Activated CD4-positive, alpha-beta T cell treated with anti-CD3 and anti-CD28 coated beads, Interleukin-2, amount 50 U/mL, for 4 hours (primary cell): Measurements from ENCODE around the gene CRABP2.

Experiments
- DNase-seq, 2 experiments: peaks; one replicate each; pipeline ENCODE4 v3.0.0-alpha.2; 2020

CRABP2 gene

GRCh38 chr1:156708218-156708661, 2.9 kb upstream of the CRABP2 start:
- no peak for DNase-seq

DNA sequence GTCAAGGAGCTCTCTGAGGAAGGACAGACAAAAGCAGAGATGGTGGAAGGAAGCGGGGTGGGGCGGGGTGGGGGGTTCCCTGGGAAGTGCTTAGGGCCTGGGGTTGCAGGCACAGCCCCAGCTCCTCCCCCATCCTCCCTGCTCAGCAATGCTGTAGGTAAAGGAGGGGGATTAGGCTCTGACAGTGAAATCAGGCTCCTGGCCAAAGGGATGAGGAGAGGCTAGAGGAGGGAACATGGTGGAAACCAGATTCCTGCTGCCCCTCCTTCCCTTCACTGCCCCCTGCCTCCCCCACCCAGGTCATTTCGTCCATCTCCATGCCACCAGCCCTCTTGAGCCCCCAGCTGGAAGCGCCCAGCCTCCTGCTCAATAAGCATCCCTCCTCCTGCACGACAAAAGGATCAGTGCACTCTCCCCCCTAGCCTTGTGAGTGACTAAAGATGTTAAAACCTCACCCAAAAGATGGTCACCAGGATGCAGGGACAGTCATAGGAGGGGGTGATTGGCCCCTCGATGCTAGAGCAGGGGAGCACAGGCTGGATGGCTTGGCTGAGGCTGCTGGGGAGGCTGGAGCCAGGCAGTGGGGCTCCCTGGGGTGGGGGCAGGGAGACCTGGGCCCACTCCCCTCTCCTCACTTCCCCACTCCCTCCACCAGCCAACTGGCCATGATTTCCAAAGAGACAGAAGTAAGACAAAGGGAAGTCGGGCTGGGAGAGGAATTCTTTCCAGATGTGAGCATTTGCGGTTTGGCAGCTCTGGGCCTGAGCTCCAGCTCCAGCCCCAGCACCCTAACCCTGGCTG, 2.2 kb upstream of the CRABP2 start:
- DNase-seq = no peak

DNA sequence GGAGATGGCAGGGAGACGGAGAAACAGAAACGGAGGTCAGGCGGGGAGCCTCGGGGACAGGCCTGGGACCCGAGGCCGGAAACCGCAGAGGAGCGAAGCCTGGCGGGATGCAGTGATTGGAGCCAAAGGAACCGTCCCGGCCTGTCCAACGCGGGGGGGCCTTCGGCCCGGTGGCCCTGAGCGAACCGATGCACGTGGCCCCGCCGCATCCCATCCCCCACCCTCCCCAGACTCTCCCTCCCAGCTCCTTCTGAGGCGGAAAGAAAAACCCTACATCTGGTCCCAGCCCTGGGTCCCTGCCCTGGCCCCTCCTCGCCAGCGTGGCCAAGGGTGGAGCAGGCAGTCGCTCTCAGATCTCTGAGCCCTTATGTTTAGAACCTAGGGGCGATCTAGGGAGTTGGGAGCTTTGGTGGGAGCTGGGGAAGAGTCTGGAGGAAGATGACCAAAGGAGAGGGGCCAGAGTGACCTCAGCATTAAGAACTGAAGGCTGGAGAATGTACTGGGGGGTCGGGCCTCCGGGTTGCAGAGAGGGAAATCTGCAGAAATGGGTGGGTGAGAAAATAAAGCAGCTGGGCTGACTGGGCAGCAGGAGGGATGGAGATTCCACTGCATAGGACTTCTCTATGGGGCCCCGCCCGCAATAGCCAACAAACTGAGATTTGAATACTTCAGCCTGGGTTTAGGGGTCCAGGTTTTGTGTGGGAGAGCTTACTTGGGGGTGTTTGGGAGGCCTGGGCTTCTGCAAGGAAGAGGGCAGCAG, 1.5 kb upstream of the CRABP2 start:
- peak; percentile 16 to 24 for DNase-seq

DNA sequence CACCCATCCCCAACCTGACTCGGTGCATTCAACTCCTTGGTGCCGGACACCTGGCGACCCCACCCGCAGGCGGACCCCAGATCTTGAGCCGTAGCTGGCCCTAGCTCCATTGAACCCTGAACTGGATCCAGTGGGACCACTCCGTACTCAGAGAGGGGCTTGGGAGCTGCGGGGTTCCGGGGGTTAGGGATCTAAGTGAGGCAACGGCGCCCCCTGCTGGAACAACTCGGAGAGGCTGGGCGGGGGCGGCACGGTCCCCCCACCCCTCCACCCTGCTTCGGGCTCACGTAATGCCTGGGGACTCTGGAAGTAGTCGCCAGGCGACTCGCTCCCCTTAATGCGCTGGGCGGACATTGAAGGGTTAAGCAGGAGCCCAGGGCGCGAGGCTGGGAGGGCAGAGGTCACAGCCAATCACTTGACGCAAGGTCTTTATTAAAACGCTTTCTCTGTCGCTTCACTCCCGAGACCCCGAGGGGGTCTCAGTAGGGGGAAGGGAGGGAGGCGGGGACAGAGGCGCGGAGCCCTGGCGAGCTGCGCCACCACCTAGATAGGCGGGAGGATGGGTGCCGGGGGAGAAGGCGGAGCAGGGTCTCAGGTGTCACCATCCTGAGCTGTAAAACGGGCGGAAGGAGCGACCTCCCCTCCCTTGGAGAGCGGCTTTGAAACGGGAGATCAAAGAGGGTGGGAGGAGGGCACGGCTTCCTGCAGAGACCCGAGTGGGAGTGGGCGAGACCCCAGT, 704 bp upstream of the CRABP2 start:
- peak; percentile 69 to 70 for DNase-seq

DNA sequence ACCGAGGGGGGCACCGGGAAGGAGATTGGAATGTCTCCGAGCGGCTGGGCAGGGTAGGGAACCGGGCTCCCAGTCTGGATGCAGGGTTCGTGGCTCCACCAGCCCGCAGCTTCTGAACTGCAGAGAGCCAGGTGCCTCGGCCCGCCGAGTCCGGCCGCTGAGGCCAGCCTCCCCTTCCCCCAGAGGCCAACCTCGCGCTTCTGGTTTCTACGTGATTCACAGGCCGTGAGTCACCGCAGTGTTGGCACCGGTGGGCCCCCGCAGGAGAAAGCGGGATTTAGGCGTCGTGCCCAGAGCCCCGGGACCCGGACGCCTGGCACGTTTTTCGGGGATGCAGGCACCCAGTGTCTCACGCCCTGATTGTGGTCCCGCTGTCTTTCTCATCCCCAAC, 458 bp downstream of the CRABP2 start:
- peak; percentile 33 to 34 for DNase-seq

- no peak for DNase-seq
Observed at GRCh38 chr1:156704166-156704711, 1.1 kb downstream of the CRABP2 start.

GRCh38 chr1:156703741-156704140, 1.6 kb downstream of the CRABP2 start:
- DNase-seq = no peak

DNA sequence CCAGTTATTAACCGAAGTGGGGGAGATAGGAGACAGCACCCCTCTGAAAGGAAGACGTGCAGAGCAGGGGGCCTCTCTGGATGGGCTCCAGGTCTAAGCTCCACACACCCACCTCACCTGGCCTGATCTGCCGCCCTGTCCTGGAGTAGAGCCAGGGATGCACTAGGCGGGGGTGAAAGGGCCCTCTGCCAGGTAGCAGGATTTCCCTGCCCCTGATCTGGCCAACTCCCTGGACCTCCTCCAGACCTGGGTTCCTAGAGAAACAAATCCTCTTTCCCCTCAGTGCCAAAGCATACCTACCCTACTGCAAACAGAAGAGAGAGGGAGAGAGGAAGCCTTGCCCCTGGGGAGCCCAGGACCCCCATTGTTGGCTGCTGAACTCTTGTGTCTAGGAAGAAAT, 2.0 kb downstream of the CRABP2 start:
- DNase-seq = no peak

DNA sequence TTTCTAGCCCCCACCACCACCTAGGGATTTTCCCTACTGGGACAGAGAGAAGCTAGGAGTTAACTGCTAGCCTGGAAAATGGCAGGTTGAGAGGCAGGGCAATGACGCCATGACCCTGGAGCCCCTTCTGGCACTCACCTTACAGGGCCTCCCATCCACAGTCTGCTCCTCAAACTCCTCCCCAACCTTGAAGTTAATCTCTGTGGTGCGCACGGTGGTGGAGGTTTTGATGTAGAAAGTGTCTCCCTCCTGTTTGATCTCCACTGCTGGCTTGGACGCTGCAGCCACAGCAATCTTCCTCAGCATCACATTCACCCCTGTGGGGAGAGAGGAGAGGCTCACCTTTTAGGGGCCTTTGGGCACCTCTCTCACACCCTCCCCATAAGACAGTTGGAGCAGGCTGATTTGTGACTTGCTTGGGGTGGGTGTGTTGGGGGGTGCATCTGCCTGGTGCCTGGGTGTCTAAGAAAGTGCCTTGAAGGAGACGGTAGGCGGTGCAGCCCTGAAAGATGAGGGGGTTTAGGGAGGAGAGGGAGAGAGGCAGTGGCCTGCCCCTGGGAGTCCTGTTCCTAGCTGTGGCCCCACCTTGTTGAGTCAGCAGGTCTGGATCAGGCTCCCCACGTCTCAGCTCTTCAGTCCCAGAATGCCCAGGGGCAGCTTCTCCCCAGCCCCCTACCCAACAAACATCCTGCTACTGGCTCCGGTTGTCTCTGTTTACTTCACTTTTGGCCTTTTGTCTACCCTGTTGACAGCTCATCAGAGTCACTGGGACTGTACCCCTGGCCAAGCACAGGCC, 4.4 kb downstream of the CRABP2 start:
- DNase-seq = no peak

DNA sequence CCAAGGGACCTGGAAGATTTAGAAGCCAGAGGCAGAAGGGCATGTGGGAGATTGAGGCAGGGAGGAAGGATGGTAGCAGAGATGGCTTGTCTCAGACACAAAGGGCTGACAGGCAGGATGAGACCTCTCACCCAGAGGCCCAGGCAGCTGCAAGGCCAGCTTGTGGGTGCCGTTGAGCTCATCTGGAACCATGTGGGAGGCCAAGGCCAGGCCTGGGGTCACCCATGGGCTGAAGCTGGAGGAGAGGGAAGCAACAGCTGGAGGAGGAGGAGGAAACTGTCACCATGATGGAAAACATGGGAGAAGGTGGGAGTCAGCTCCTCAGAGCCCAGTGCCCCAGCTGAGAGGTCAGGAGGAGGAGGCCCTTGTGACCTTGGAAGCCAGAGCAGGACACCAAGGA, 6.4 kb downstream of the CRABP2 start:
- no peak for DNase-seq

- no peak for DNase-seq
Observed at GRCh38 chr1:156697481-156697880, 7.9 kb downstream of the CRABP2 start.

DNA sequence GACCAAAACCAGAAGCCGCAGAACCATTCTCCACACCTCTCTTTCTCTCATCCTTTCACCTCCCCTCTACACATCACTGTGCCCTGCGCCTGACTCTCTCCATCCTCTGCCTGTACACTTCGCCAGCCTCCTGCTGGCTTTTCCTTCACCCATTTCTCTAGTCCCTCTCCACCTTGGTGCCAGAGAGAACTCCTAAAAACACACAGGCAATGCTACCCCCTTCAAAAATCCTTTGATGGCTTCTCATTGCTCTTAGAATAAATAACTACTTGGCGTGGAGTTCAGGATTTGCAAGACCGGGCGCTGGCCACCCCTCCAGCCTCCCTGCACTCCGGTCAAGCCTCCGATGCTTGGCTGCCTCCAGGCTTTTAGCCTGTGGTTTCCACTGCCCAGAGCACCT, 8.6 kb downstream of the CRABP2 start:
- no peak for DNase-seq

DNA sequence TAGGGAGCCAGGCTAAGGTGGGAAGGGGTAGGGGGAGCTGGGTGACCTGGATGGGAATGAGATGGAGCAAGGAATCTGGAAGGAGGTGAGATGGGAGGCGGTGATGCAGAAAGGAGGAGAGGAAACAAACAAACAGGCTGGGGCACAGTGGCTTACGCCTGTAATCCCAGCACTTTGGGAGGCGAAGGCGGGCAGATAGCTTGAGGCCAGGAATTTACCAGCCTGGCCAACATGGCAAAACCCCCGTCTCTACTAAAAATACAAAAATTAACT, 10.8 kb downstream of the CRABP2 start:
- no peak for DNase-seq

GRCh38 chr1:156693848-156694689, 11.3 kb downstream of the CRABP2 start:
- DNase-seq = no peak

DNA sequence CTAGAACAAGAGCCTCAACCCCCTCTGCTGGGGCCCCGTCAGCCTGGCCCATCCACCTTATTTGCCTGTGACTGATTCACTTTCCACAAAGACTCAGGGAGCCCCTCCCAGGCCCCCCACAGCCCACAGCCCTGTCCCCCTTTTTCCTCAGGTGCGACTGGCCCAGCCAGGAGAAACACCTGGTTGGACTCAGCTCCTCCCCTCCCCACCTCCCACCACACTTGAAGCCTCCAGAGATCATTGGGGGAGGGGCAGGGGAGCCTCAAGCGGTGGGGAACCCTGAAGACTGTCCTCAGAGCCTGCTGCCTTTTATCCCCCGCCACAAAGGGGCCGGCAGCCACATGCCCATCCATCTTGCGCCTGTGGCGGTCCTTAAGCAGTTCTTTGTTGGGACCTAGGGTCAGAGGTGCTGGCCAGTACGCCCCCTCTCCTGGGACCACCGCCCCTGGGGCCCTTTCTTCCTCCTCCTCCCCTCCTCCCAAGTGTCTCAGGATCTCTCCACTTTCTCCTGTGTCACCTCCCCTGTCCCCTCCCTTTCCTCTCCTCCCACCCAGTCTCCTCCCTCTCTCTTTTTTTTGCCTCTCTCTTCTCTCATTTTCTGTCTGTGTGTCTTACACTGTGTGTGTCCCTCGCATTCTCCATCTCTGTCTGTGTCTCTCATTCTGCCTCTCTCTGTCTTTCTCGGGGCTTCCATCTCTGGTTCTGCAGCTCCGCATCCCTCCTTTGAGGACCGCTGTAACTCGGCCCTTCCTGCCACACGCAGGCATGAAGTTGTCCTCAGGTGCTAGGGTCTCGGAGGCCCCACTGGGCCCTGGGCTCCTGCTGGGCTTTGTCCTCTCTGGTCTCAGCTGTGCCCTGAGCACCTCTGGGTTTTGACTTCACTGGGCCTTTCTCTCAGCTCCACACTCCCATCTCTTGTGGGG, 12.2 kb downstream of the CRABP2 start:
- no peak for DNase-seq

GRCh38 chr1:156692441-156692924, 12.9 kb downstream of the CRABP2 start:
- no peak for DNase-seq

- DNase-seq = no peak
Observed at GRCh38 chr1:156691665-156692440, 13.5 kb downstream of the CRABP2 start.

DNA sequence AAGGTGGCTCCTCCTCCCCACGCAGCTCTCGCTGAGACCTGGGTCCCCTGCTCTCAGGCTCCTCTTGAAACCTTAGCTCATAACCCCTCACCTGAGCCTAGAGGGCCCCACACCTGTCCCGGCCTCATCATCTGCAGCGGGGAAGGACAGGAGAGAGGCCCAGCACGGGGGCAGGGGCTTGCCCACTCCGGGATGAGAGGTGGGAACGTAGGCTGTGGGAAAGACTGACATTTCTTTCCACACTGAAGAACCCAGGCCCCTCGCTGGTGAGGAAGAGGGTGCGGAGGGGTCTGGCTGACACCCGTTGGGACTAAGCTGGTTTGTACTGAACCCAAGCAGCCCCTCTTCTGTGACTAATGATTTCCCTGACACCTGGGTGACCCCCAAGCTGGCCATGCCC, 14.2 kb downstream of the CRABP2 start:
- DNase-seq = no peak

- no peak for DNase-seq
Observed at GRCh38 chr1:156690675-156691036, 14.7 kb downstream of the CRABP2 start.
